GM21367 (cell line): ENCODE data around the gene BAIAP3.

Source experiments
- ATAC-seq: cut with Tn5 transposase; IDR thresholded peaks from one replicate; pipeline ENCODE4 v1.9.1; 2021; ENCODE audit not compliant: unreplicated experiment

The BAIAP3 gene

GRCh38 chr16:1330931-1331711 is 2.3 kb upstream of the BAIAP3 start:
- no peak for ATAC-seq

GRCh38 chr16:1331712-1332617 is 1.5 kb upstream of the BAIAP3 start:
- no peak for ATAC-seq

GRCh38 chr16:1332618-1333148 is 762 bp upstream of the BAIAP3 start:
- no peak for ATAC-seq

GRCh38 chr16:1333854-1334700 is 632 bp downstream of the BAIAP3 start:
- no peak for ATAC-seq

GRCh38 chr16:1334739-1335138 is 1.3 kb downstream of the BAIAP3 start:
- no peak for ATAC-seq

- no peak for ATAC-seq
Measured at GRCh38 chr16:1335211-1335971, 1.9 kb downstream of the BAIAP3 start.

- ATAC-seq, result no peak
Measured at GRCh38 chr16:1335996-1336395, 2.6 kb downstream of the BAIAP3 start.

GRCh38 chr16:1336619-1337018 is 3.2 kb downstream of the BAIAP3 start:
- ATAC-seq, result no peak

- no peak for ATAC-seq
Measured at GRCh38 chr16:1337486-1337885, 4.0 kb downstream of the BAIAP3 start.

- ATAC-seq, result no peak
Measured at GRCh38 chr16:1338119-1338730, 4.8 kb downstream of the BAIAP3 start.

- no peak for ATAC-seq
Measured at GRCh38 chr16:1338855-1339675, 5.6 kb downstream of the BAIAP3 start.

GRCh38 chr16:1340730-1341494 is 7.5 kb downstream of the BAIAP3 start:
- no peak for ATAC-seq

- no peak for ATAC-seq
Measured at GRCh38 chr16:1341495-1342420, 8.3 kb downstream of the BAIAP3 start.

- peak; percentile 73 for ATAC-seq
Measured at GRCh38 chr16:1342526-1343427, 9.3 kb downstream of the BAIAP3 start.

- no peak for ATAC-seq
Measured at GRCh38 chr16:1343428-1344242, 10.2 kb downstream of the BAIAP3 start.
